ENCODE results near the gene WBP2NL.
"Not testable (repeated sequence)": the region's sequence is repeated elsewhere in the genome, so short reads cannot be mapped to it uniquely, and the experiment has no call there.

The WBP2NL gene

DNA sequence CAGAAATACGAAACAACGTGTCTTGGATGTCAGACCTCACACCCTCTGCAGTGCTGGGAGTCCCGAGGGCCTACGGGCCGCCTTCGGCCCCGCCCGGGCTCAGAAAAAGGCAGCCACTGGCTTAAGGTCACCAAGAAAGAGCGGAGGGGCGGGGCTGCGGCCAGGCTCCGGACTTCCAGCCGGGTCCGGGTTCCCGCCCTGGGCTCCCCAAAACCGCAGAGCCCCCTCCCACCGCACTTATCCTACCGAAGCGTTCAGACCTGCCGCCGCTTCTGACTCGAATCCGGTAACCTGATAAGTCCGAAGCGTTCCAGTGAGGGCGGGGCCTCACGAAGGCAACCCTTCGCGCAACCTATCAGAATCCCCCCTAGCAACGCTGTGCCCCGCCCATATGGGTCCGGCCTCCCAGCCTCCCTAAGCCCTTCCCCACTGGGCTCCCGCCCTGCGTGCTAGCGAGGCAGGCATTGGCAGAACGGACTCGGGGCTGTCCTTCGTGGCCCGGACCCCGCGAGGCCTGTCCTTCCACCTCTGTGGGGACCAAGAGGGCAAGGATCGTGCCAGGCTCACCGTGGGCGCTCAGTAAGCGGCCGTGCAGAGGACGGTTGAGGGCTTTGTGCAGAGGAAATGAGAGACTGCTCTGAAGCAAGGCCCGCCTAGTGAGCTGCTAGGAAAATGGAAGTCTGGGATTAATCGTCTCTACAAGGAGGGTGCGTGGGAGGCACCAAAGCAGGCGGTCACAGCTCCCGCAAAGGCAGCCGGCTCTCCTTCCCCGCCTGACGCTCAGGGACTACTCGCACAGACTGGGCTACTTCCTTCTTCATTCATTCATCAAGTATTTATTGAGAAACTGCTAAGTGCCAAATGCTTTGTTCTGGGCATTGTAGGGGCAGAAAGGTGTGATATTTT, 72.2 kb downstream of the WBP2NL start, which contains the start of gene NAGA:
TSS of gene NAGA (minus strand) at position 296 of the 906 bp plus-strand sequence. CDS start 515 bp downstream, outside the sequence.
- DNase-seq (ENCODE audit: low read depth in 4 of 4, low spot score in 1 of 4), result peak; percentile 63 to 93 (median 76)

DNA sequence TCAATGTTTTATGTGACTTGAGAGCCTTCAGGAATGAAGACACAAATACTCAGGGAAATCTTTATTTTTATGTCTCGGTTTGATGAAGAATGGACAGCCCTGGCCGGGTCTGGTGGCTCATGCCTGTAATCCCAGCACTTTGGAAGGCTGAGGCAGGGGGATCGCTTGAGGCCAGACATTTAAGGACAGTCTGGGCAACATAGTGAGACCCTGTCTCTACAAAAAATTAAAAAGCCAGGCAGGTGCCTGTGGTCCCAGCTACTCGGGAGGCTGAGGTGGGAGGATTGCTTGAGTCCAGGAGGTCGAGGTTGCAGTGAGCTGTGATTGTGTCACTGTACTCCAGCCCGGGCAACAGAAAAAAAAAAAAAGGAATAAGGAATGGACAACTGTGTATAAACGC, 72.9 kb downstream of the WBP2NL start:
- not testable (repeated sequence) for DNase-seq (ENCODE audit: low read depth in 4 of 4, low spot score in 1 of 4)

DNA sequence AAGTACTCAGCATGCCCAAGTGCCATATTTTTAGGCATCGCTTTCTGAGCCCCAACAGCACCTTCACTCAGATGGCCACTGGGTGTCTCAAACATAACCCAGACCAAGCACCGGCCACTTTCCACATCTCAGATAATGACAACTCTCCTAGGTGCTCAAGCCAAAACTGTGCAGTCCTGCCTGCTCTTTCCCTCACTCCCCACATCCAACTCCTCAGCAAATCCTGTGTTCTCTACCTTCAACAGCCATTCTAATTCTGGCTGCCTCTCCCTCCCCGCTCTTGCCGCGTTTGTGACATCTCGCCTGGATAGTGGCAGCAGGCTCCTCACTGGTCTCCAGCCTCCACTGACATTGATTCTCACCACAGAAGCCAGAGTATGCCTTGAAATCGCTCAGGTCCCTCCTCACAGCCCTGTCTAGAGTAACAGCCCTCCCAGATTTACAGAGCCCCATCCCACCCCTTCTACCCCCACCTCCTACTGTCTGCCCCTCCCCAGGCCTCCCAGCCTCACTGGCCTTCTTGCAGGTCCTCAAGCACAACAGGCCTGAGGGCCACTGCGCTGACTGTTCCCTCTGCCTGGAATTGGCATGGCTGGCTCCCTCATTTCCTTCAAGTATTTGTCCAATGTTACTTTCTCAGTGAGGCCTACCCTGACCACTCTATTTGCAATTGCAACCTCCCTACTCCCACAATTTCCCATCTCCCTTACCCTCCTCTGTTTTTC, 74.2 kb downstream of the WBP2NL start:
- DNase-seq (ENCODE audit: low read depth in 4 of 4, low spot score in 1 of 4), result no peak

DNA sequence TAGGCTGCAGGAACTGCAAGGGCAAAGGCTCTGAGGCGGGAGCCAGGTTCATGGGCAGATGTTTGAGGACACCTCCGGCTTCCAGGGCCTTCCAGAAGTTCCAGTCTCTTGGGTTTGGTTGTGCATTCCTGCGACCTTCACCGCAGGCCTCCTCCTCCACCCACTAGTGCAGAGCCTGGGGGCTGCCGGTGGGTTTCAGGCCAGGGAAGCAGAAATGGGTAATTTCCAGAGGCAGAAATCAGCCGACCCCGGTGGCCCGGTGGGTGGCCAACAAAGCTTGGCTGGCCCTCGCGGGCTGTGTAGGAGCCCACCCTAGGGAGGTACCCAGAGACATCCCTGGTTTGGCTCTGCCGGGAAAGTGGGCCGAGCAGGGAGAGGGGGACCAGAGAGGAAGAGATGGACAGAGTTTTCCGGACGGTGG, 75.0 kb downstream of the WBP2NL start:
- DNase-seq (ENCODE audit: low read depth in 4 of 4, low spot score in 1 of 4), result no peak

DNA sequence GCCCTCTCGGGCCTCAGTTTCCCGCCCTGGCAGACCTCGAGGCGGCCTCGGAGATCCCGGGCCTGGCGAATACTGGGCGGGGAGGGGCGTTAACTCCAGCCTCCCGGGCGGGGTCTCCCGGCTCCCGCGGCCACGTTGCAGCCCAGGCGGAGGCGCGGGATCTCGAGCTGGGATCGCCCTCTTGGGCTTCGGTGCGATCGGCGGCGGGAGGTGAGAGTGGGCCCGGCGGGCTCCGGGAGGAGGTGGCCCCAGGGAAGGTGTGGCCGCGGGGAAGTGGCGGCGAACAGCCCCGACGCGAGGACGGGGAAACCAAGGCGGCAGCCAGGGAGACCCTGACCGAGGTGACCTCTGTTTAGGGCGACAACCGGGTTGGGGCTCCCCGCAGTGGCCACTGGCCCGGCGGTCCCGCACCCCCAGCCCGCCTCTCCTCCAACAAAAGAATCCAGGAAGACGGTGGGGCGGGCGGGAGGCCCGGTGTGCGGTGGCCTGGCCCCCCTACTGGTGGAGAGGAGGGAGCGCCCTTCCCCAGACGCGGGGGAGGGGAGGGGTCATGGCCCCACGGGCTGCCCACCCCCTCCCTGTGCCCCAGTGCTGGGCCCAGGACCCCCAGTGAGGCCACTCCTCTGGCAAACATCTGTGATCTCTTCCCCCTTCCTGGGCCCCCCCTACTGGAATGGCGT, 75.7 kb downstream of the WBP2NL start, which contains the start of gene PHETA2:
TSS of gene PHETA2 (plus strand) at position 117 of the 680 bp plus-strand sequence. CDS start 3,046 bp downstream, outside the sequence.
- DNase-seq (ENCODE audit: low read depth in 4 of 4, low spot score in 1 of 4), result peak in 1 of 4 experiments; percentile 40

DNA sequence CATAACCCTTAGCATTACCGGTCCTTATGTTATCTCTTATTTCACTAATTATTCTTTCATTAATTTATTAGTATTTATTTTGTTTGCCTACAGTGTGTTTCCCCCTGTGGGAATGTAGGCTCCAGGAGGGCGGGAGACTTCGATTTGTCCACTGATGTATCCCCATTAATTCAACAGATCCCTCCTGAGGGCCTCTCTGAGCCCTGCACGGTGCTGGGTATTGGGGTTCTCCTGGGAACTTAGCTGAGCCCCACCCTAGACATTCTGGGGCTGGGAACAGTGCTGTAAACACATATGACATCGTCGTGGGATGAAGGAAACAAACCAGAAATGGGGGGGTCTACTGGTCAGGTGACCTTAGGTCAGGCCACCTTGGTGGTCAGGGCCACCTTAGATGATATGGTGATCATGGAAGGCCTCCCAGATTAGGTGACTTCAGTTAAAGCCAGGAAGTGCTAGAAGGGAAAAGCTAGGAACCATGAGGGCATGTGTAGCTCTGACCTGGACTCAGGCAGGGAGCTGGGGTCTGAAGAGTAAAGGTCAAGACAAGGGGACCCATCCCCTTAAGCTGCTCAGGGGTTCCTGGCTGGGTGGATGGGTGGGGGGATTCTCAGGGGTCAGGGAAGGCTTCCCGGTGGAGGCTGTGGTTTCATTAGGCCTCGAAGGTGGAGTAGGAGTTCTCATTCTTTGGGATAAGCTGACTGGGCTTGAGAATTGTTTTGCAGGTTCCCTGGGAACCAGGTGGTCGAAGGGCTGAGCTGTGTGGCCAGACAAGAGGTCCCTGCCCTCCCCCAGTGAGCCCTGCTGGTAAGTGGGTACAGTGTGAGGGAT, 76.5 kb downstream of the WBP2NL start:
- DNase-seq (ENCODE audit: low read depth in 4 of 4, low spot score in 1 of 4), result no peak

DNA sequence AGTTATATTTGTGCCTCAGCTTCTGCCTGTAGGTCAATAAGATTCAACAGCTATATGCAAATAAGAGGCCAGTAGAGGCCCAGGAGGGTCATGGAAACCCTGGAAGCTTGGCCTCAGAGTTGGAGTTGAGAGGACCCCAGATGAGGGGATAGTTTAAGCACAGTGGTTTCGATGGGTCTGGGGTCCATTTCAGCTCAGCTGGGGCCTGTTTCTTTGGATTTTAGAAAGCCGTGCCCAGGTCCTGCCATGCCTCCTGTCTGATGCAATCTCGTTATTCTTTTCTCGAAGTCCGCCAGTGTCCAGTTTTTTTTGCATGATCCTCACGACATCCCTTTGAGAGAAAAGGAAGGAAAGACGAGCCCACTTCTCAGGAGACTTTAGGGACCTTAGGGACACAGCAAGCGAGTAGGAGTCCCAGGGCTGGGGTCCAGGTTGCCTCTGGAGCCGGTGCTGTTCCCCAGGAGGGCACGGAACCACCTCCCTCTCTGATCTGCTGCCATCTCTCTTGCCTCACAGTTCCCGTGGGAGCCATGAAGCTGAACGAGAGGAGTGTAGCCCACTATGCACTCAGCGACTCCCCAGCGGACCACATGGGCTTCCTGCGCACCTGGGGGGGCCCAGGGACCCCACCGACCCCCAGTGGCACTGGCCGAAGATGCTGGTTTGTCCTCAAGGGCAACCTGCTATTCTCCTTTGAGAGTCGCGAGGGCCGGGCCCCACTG, 78.3 kb downstream of the WBP2NL start:
- no peak for DNase-seq (ENCODE audit: low read depth in 4 of 4, low spot score in 1 of 4)

DNA sequence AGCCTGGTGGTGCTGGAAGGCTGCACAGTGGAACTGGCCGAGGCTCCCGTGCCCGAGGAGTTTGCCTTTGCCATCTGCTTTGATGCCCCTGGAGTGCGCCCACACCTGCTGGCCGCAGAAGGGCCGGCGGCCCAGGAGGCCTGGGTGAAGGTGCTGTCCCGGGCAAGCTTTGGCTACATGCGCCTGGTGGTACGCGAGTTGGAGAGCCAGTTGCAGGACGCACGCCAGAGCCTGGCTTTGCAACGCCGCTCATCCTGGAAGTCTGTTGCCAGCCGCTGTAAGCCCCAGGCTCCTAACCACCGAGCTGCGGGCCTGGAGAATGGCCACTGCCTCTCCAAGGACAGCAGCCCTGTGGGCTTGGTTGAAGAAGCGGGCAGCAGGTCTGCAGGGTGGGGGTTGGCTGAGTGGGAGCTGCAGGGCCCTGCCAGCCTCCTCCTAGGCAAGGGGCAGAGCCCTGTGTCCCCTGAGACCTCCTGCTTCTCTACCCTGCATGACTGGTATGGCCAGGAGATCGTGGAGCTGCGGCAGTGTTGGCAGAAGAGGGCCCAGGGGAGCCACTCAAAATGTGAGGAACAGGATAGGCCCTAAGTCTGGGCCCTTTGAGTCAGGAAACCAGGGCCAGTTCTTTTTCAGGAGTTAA, 79.0 kb downstream of the WBP2NL start:
- no peak for DNase-seq (ENCODE audit: low read depth in 4 of 4, low spot score in 1 of 4)

All from stimulated activated CD4-positive, alpha-beta T cell treated with anti-CD3 and anti-CD28 coated beads, Interleukin-1b, Interleukin-23, amount 100 ng/mL, for 24 hours (primary cell).